HL-60 (cell line): Measurements from ENCODE around the gene PRDM10.

Source experiments
- DNase-seq, 2 experiments: peaks; one replicate each; pipeline ENCODE4 v3.0.0-alpha.2; 2010 to 2020; ENCODE audit warnings: low read depth in 1 of 2, low spot score in 1 of 2
- H3K27ac ChIP-seq: fragments of 250-450 bp; sonication (Bioruptor Pico); replicated peaks from 2 replicates; pipeline ENCODE4 v1.5.1; 2020; ENCODE audit warnings: mild to moderate bottlenecking, moderate library complexity
- H3K27me3 ChIP-seq: fragments of 250-450 bp; sonication (Bioruptor Pico); 2 replicates; pipeline ENCODE4 v1.5.1; 2021; ENCODE audit warnings: mild to moderate bottlenecking, moderate library complexity; ENCODE audit not compliant: insufficient read depth, poor library complexity, severe bottlenecking
- H3K4me3 ChIP-seq: replicated peaks from 2 replicates; pipeline ENCODE4 v1.5.1; 2011; ENCODE audit warnings: mild to moderate bottlenecking, control low read depth, low read length; ENCODE audit not compliant: insufficient read depth
- GABPA ChIP-seq: IDR thresholded peaks from 2 replicates; pipeline ENCODE4 v1.6.1; 2012; ENCODE audit warnings: low read depth
- POLR2AphosphoS5 ChIP-seq: IDR thresholded peaks from 2 replicates; pipeline ENCODE4 v1.6.1; 2012; ENCODE audit warnings: low read depth
- SPI1 ChIP-seq: IDR thresholded peaks from 2 replicates; pipeline ENCODE4 v1.6.1; 2012; ENCODE audit warnings: low read depth, mild to moderate bottlenecking, borderline replicate concordance
- TF ChIP-seq, protein P1 (sequence below): IDR thresholded peaks from 2 replicates; pipeline ENCODE4 v1.6.1; 2012; ENCODE audit warnings: low read depth; ENCODE audit not compliant: insufficient replicate concordance
- TF ChIP-seq, protein P2 (sequence below): IDR thresholded peaks from one replicate; pipeline ENCODE4 v1.5.1; 2011; ENCODE audit warnings: low read length, control low read depth, inconsistent platforms; ENCODE audit not compliant: insufficient read depth

The PRDM10 gene

DNA sequence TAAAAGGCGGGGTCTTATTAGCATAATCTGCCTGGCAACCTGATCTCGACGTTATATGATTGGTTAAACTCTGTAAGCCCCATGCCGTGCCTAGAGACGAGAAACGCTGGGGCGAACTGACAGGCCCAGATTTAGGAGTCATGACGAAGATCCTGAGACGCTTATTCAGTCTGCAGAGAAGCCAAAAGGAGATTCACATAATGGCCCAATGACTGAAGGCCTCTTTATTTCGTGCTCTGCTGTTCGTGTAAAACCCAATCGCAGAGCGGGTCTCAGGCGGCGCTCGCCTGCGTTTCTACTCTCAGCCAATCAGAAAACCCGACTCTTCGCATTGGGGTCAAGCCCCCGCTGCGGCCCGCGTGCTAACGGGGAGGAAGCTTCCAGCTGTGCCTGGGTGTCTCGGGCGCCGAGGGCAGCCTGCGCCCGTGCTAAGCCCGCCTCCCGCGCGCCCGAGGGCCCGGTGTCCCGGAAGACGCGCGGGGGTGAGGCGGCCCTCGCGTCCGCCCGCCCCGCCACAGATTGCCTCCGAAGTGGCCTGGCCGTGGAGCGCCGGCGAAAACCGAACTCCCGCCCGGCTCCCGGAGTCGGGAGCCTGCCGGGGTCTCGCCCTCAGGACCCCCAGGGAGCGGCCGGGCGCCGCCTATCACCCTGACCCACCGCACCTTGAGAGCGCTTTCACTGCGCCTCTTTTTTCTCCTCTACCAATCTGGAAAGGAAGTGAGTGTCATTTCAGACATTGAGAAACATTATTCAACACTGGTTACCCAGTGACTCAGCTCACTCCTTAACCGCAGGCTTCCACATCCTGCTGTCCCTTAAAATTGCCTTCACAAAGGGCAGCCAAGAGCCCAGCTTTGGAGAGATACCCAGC, 446 bp upstream of the PRDM10 start:
- no peaks in the 10 kb centered on the region for H3K27me3 ChIP-seq
- TF ChIP-seq GABPA (peak; percentile 17), POLR2AphosphoS5 (peak; percentile 92), SPI1 (peak; percentile 83)
- TF ChIP-seq, protein P1, sequence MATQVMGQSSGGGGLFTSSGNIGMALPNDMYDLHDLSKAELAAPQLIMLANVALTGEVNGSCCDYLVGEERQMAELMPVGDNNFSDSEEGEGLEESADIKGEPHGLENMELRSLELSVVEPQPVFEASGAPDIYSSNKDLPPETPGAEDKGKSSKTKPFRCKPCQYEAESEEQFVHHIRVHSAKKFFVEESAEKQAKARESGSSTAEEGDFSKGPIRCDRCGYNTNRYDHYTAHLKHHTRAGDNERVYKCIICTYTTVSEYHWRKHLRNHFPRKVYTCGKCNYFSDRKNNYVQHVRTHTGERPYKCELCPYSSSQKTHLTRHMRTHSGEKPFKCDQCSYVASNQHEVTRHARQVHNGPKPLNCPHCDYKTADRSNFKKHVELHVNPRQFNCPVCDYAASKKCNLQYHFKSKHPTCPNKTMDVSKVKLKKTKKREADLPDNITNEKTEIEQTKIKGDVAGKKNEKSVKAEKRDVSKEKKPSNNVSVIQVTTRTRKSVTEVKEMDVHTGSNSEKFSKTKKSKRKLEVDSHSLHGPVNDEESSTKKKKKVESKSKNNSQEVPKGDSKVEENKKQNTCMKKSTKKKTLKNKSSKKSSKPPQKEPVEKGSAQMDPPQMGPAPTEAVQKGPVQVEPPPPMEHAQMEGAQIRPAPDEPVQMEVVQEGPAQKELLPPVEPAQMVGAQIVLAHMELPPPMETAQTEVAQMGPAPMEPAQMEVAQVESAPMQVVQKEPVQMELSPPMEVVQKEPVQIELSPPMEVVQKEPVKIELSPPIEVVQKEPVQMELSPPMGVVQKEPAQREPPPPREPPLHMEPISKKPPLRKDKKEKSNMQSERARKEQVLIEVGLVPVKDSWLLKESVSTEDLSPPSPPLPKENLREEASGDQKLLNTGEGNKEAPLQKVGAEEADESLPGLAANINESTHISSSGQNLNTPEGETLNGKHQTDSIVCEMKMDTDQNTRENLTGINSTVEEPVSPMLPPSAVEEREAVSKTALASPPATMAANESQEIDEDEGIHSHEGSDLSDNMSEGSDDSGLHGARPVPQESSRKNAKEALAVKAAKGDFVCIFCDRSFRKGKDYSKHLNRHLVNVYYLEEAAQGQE, result peak; percentile 71
- TF ChIP-seq, protein P2, sequence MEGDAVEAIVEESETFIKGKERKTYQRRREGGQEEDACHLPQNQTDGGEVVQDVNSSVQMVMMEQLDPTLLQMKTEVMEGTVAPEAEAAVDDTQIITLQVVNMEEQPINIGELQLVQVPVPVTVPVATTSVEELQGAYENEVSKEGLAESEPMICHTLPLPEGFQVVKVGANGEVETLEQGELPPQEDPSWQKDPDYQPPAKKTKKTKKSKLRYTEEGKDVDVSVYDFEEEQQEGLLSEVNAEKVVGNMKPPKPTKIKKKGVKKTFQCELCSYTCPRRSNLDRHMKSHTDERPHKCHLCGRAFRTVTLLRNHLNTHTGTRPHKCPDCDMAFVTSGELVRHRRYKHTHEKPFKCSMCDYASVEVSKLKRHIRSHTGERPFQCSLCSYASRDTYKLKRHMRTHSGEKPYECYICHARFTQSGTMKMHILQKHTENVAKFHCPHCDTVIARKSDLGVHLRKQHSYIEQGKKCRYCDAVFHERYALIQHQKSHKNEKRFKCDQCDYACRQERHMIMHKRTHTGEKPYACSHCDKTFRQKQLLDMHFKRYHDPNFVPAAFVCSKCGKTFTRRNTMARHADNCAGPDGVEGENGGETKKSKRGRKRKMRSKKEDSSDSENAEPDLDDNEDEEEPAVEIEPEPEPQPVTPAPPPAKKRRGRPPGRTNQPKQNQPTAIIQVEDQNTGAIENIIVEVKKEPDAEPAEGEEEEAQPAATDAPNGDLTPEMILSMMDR, result no peak

DNA sequence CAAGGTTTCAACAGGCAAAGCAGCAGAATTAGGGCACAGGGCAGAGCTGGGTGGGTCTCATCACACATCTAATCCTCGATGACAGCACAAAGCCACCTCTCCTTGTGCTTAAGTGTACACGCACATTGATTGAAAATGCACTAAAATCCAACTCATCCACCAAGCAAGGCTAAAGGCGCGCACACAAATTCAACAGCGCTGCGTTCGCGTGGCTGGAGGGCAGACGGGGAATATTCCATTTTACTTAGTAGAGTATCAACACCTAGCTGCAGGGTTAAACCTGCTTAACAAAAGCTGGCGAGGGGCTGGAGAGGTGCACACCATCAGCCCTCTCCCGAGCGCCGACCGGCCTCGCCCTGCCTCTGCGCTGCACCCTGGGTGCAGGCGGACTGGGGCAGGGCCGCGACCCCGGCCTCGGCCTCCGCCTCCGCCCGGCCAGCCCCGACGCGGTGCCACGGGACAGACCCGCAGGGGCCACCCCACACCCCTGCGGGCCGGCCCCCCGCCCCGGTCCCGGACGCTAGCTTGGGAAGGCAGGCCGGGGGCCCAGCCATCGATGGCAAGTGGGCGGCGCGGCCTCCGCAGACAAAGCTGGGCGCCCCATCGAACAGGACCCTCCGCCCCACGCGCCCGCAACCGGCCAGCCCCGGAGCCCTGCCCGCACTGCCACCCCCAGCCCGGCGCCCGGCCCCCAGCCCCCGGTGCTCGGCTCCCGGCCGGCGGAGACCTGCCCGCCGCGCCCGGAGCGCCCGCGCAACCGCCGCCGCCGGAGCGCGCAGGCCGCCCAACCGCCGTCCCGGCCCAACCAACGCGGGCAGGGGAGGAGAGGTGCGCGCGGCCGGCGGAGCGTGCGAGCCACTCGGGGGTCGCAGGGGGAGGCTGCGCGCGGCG, 929 bp downstream of the PRDM10 start:
- Histone ChIP-seq H3K27ac (peak overlapping the region; percentile 100), H3K4me3 (peak overlapping the region; percentile 51), H3K27me3 (no peaks in the 10 kb centered on the region)
- TF ChIP-seq, protein P1, result no peak
- TF ChIP-seq POLR2AphosphoS5, result no peak; the same call in 1 of the 2 replicates
- no peak for TF ChIP-seq SPI1
- TF ChIP-seq, protein P2, result no peak
- TF ChIP-seq GABPA, result no peak
- peak; percentile 28 to 29 for DNase-seq

More for the DNA sequence above, 446 bp upstream of the PRDM10 start:
- Histone ChIP-seq H3K4me3 (peak overlapping the region; percentile 47), H3K27ac (peak overlapping the region; percentile 100)
- DNase-seq, result peak; percentile 92 to 93

DNA sequence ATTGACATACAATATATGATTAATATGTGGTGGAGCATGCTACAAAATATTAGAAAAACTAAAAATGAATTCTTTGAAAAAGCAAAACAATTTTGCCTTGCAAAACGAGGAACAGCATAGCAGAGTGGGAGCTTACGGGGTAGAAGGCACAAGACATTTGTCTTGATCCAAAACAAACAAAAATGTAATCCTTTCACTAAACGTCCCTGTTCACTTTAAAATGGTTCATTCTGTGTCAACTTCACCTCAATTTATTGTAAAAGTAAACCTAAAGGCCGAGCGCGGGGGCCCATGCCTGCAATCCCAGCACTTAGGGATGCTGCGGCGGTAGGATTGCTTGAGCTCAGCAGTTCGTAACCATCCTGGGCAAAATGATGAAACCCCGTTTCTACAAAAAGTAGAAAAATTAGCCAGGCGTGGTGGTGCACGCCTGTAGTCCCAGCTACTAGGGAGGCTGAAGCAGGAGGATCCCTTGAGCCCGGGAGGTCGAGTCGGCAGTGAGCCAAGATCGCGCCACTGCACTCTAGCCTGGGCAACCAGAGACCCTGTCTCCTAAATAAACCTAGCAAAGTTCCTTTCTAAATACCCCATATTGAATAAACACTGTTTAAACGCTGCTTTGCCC, 2.0 kb downstream of the PRDM10 start:
- Histone ChIP-seq H3K27ac (peak overlapping the region; percentile 84), H3K4me3 (peak overlapping the region; percentile 51), H3K27me3 (no peaks in the 10 kb centered on the region)
- TF ChIP-seq SPI1, result no peak
- no peak for DNase-seq

DNA sequence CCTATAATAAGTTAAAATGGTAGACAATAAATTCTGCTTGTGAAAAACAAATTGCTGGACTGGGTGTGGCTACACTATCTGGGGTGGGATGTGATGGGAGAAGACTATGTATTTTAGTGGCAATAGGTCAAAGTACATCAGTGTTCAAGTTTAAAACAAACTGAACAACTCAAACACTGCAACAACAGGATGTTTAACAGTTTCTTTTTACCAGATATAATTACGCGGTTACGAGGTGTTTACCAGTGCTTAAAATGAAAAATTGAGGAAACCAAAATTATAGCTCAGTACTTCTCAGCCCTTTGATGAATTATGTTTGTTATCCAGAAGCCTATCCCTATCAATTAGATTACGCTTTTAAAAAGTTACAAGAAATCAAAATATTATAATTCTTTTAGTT, 3.2 kb downstream of the PRDM10 start:
- no peak for TF ChIP-seq POLR2AphosphoS5
- TF ChIP-seq, protein P2, result no peak
- TF ChIP-seq SPI1, result no peak
- no peak for TF ChIP-seq GABPA
- TF ChIP-seq, protein P1, result no peak
- Histone ChIP-seq H3K27ac (no peak overlapping the region), H3K27me3 (no peaks in the 10 kb centered on the region), H3K4me3 (no peak overlapping the region)
- no peak for DNase-seq
